Measurements from ENCODE around the gene DUSP16.

DUSP16 gene

GRCh38 chr12:12442548-12443071 lies 120.1 kb downstream of the DUSP16 start:
- DNase-seq (ENCODE audit: low read depth, low spot score), result no peak

- no peak for DNase-seq (ENCODE audit: low read depth, low spot score)
Measured at GRCh38 chr12:12441843-12442461, 120.7 kb downstream of the DUSP16 start.

GRCh38 chr12:12441429-12441807 lies 121.2 kb downstream of the DUSP16 start:
- no peak for DNase-seq (ENCODE audit: low read depth, low spot score)

GRCh38 chr12:12440784-12441428 lies 121.8 kb downstream of the DUSP16 start:
- no peak for DNase-seq (ENCODE audit: low read depth, low spot score)

GRCh38 chr12:12439636-12440035 lies 123.0 kb downstream of the DUSP16 start:
- DNase-seq (ENCODE audit: low read depth, low spot score), result no peak

- DNase-seq (ENCODE audit: low read depth, low spot score), result no peak
Measured at GRCh38 chr12:12436831-12437345, 125.8 kb downstream of the DUSP16 start.

- no peak for DNase-seq (ENCODE audit: low read depth, low spot score)
Measured at GRCh38 chr12:12433203-12433731, 129.4 kb downstream of the DUSP16 start.

GRCh38 chr12:12432364-12432763 lies 130.3 kb downstream of the DUSP16 start:
- no peak for DNase-seq (ENCODE audit: low read depth, low spot score)

GRCh38 chr12:12428961-12429657 lies 133.6 kb downstream of the DUSP16 start:
- no peak for DNase-seq (ENCODE audit: low read depth, low spot score)

GRCh38 chr12:12428047-12428446 lies 134.6 kb downstream of the DUSP16 start:
- no peak for DNase-seq (ENCODE audit: low read depth, low spot score)

- no peak for DNase-seq (ENCODE audit: low read depth, low spot score)
Measured at GRCh38 chr12:12427568-12427967, 135.1 kb downstream of the DUSP16 start.

GRCh38 chr12:12425616-12426015 lies 137.0 kb downstream of the DUSP16 start:
- no peak for DNase-seq (ENCODE audit: low read depth, low spot score)

- DNase-seq (ENCODE audit: low read depth, low spot score), result no peak
Measured at GRCh38 chr12:12425001-12425400, 137.7 kb downstream of the DUSP16 start.
